H1 (cell line): ENCODE data around the gene DIP2C. TPM values are rescaled to one million over a fixed set of nuclear protein-coding genes. Genes with fewer than 3 reads are reported as not detected.
"Not testable (repeated sequence)": the region's sequence is repeated elsewhere in the genome, so short reads cannot be mapped to it uniquely, and the experiment has no call there.

Experiments
- CTCF ChIA-PET: fragments of 300-600 bp; sonication (Branson Sonifier 250); formaldehyde crosslinking; loops from one replicate; lab custom pipeline; 2021; ENCODE audit not compliant: partially characterized antibody; lab: Charles Lee
- POLR2A ChIA-PET: fragments of 300-600 bp; sonication (Branson Sonifier 250); formaldehyde crosslinking; loops from one replicate; lab custom pipeline; 2021; ENCODE audit warnings: inconsistent platforms; ENCODE audit not compliant: partially characterized antibody; lab: Charles Lee
- DNase-seq, 2 experiments: peaks; one replicate each; pipeline versions ENCODE4 v3.0.0 to v3.0.0-alpha.2; 2010 to 2022; ENCODE audit warnings: low spot score in 2 of 2, low read depth in 1 of 2, mixed read lengths in 1 of 2
- FAIRE-seq: peaks from 2 replicates; lab custom pipeline; 2011; peaks lifted over from hg19 to GRCh38; lab: Jason Lieb, UNC
- H2AFZ ChIP-seq: 2 replicates; pipeline ENCODE4 v1.8.1; 2012; ENCODE audit warnings: low read length, inconsistent platforms
- H2AK5ac ChIP-seq: 2 replicates; pipeline ENCODE4 v1.6.1; 2013; ENCODE audit warnings: low read depth, low read length
- H2BK120ac ChIP-seq: replicated peaks from 2 replicates; pipeline ENCODE3; 2013; ENCODE audit warnings: low read depth, low read length, inconsistent platforms
- H2BK12ac ChIP-seq: 2 replicates; pipeline ENCODE4 v1.6.1; 2013; ENCODE audit warnings: low read depth, low read length
- H2BK15ac ChIP-seq: 2 replicates; pipeline ENCODE4 v1.6.1; 2013; ENCODE audit warnings: low read length
- H2BK20ac ChIP-seq: 2 replicates; pipeline ENCODE4 v1.6.1; 2013; ENCODE audit warnings: low read length
- H2BK5ac ChIP-seq: 2 replicates; pipeline ENCODE4 v1.6.1; 2013; ENCODE audit warnings: low read depth, low read length
- H3K14ac ChIP-seq: 2 replicates; pipeline ENCODE4 v1.6.1; 2013; ENCODE audit warnings: inconsistent platforms; ENCODE audit not compliant: insufficient read length
- H3K18ac ChIP-seq: 2 replicates; pipeline ENCODE4 v1.6.1; 2013; ENCODE audit warnings: low read length; ENCODE audit errors: extremely low read depth
- H3K23ac ChIP-seq: 2 replicates; pipeline ENCODE4 v1.6.1; 2013; ENCODE audit warnings: inconsistent platforms; ENCODE audit not compliant: insufficient read length
- H3K23me2 ChIP-seq: 2 replicates; pipeline ENCODE4 v1.6.1; 2013; ENCODE audit warnings: low read depth, low read length
- H3K27ac ChIP-seq: 2 replicates; pipeline ENCODE4 v1.6.1; 2011; ENCODE audit warnings: low read depth, low read length, inconsistent platforms
- H3K27me3 ChIP-seq, 4 experiments: replicated peaks in 1 of 4; 1 replicate in 1 of 4; 2 replicates in 3 of 4; pipeline versions ENCODE4 v1.6.1 to v1.8.1; 2011 to 2013; ENCODE audit warnings: low read length in 3 of 4, mild to moderate bottlenecking in 3 of 4, inconsistent platforms in 2 of 4, mixed read lengths in 2 of 4, moderate library complexity in 1 of 4; ENCODE audit not compliant: control insufficient read depth in 3 of 4, insufficient read depth in 3 of 4; ENCODE audit errors: extremely low read depth in 1 of 4
- H3K36me3 ChIP-seq, 4 experiments: 2 replicates each; pipeline versions ENCODE4 v1.6.1 to v1.8.1; 2011 to 2013; ENCODE audit warnings: mild to moderate bottlenecking in 4 of 4, low read length in 3 of 4, moderate library complexity in 2 of 4, control low read depth in 1 of 4, inconsistent platforms in 1 of 4; ENCODE audit not compliant: insufficient read depth in 4 of 4, control insufficient read depth in 2 of 4
- H3K4ac ChIP-seq: replicated peaks from 2 replicates; pipeline ENCODE3; 2013; ENCODE audit warnings: low read length, low read depth, mixed read lengths, inconsistent platforms; ENCODE audit not compliant: insufficient read length
- H3K4me1 ChIP-seq, 4 experiments: replicated peaks in 1 of 4; 1 replicate in 1 of 4; 2 replicates in 3 of 4; pipeline versions ENCODE4 v1.6.1 to v1.8.1; 2011 to 2013; ENCODE audit warnings: low read length in 3 of 4, inconsistent platforms in 2 of 4, mixed read lengths in 1 of 4; ENCODE audit not compliant: insufficient read depth in 4 of 4, control insufficient read depth in 3 of 4
- H3K4me2 ChIP-seq, 2 experiments: 2 replicates each; pipeline versions ENCODE4 v1.6.1 to v1.8.1; 2011 to 2013; ENCODE audit warnings: low read depth in 2 of 2, low read length in 2 of 2, control low read depth in 1 of 2, inconsistent platforms in 1 of 2, mild to moderate bottlenecking in 1 of 2; ENCODE audit not compliant: insufficient read depth in 1 of 2
- H3K4me3 ChIP-seq, 4 experiments: fragments of 200-600, 300-600 bp in 1 of 4; sonication (generic), shearing (Covaris generic), sonication (Bioruptor Twin) in 1 of 4; 2 replicates each; pipeline versions ENCODE4 v1.5.1 to v1.8.1; 2011 to 2016; ENCODE audit warnings: low read length in 4 of 4, low read depth in 3 of 4, control low read depth in 2 of 4, inconsistent platforms in 2 of 4, mild to moderate bottlenecking in 2 of 4, mixed read lengths in 1 of 4, moderate library complexity in 1 of 4; ENCODE audit not compliant: insufficient read depth in 2 of 4; ENCODE audit errors: extremely low read depth in 1 of 4
- H3K56ac ChIP-seq: replicated peaks from 2 replicates; pipeline ENCODE3; 2013; ENCODE audit warnings: low read depth, mild to moderate bottlenecking, mixed read lengths, low read length, inconsistent platforms; ENCODE audit not compliant: insufficient read length
- H3K79me1 ChIP-seq: 2 replicates; pipeline ENCODE4 v1.6.1; 2013; ENCODE audit warnings: low read depth, low read length, control low read depth
- H3K79me2 ChIP-seq, 2 experiments: 2 replicates each; pipeline versions ENCODE4 v1.6.1 to v1.8.1; 2012 to 2013; ENCODE audit warnings: low read length in 2 of 2, mild to moderate bottlenecking in 2 of 2, inconsistent platforms in 1 of 2; ENCODE audit not compliant: insufficient read depth in 2 of 2, control insufficient read depth in 1 of 2
- H3K9ac ChIP-seq, 4 experiments: replicated peaks in 1 of 4; 1 replicate in 1 of 4; 2 replicates in 3 of 4; pipeline versions ENCODE4 v1.6.1 to v1.8.1; 2011 to 2013; ENCODE audit warnings: low read depth in 3 of 4, low read length in 3 of 4, control low read depth in 2 of 4, mild to moderate bottlenecking in 2 of 4, moderate library complexity in 2 of 4, inconsistent platforms in 1 of 4; ENCODE audit errors: extremely low read depth in 1 of 4
- H3K9me3 ChIP-seq, 2 experiments: 2 replicates each; pipeline versions ENCODE4 v1.6.1 to v1.8.1; 2012 to 2013; ENCODE audit warnings: mild to moderate bottlenecking in 2 of 2, moderate library complexity in 2 of 2, control low read depth in 1 of 2, inconsistent platforms in 1 of 2, low read depth in 1 of 2, low read length in 1 of 2, mixed read lengths in 1 of 2; ENCODE audit not compliant: insufficient read depth in 2 of 2
- H4K20me1 ChIP-seq, 2 experiments: replicated peaks in 1 of 2; 2 replicates each; pipeline versions ENCODE3 to v1.8.1; 2011 to 2013; ENCODE audit warnings: inconsistent platforms in 2 of 2, low read length in 2 of 2, mild to moderate bottlenecking in 1 of 2; ENCODE audit not compliant: insufficient read depth in 2 of 2, control insufficient read depth in 1 of 2
- H4K5ac ChIP-seq: 2 replicates; pipeline ENCODE4 v1.6.1; 2013; ENCODE audit warnings: low read length, low read depth, mixed read lengths, inconsistent platforms; ENCODE audit not compliant: insufficient read length
- H4K8ac ChIP-seq: 2 replicates; pipeline ENCODE4 v1.8.0; 2013; ENCODE audit warnings: mild to moderate bottlenecking, moderate library complexity, low read length, inconsistent platforms; ENCODE audit not compliant: insufficient read depth; ENCODE audit errors: extremely low read depth
- H4K91ac ChIP-seq: replicated peaks from 2 replicates; pipeline ENCODE3; 2013; ENCODE audit warnings: low read length, mixed read lengths, inconsistent platforms; ENCODE audit not compliant: insufficient read length
- EP300 ChIP-seq, 2 experiments: IDR thresholded peaks; 1 replicate in 1 of 2; 2 replicates in 1 of 2; pipeline ENCODE4 v1.6.1; 2011 to 2012; ENCODE audit warnings: low read depth in 2 of 2, low read length in 2 of 2, mild to moderate bottlenecking in 2 of 2, borderline replicate concordance in 1 of 2, inconsistent platforms in 1 of 2, moderate library complexity in 1 of 2
- NRF1 ChIP-seq: IDR thresholded peaks from 2 replicates; pipeline ENCODE4 v1.6.1; 2011; ENCODE audit warnings: mild to moderate bottlenecking, low read depth, low read length, improper control_type of control experiment
- PHF8 ChIP-seq: fragments of 200-600 bp; sonication (generic); conservative IDR thresholded peaks from 2 replicates; pipeline ENCODE4 v1.7.1; 2012; ENCODE audit warnings: low read depth, mild to moderate bottlenecking, inconsistent platforms, low read length, moderate library complexity
- WGBS, 2 experiments: shearing (Covaris generic) in 1 of 2; methylation state at CpG; one replicate each; pipeline versions ENCODE4 v1.1.6 to v1.1.7; 2013 to 2015; ENCODE audit warnings: low lambda C conversion rate in 2 of 2, mixed read lengths in 2 of 2, inconsistent platforms in 1 of 2, low coverage in 1 of 2, missing lambda C conversion rate in 1 of 2; ENCODE audit not compliant: insufficient replicate concordance in 2 of 2, insufficient coverage in 1 of 2, insufficient read length in 1 of 2; ENCODE audit errors: extremely low coverage in 1 of 2, missing lambda C conversion rate in 1 of 2; 5-methylcytosine and 5-hydroxymethylcytosine counted together
- polyA plus RNA-seq, 7 experiments: library from polyadenylated mRNA; depleted of rRNA in 3 of 7; stranded (reverse) in 5 of 7; unstranded in 2 of 7; fragments of >200 nt in 5 of 7; fragments of 200-250 nt in 2 of 7; gene quantifications; 1 replicate in 5 of 7; 2 replicates in 1 of 7; 4 replicates in 1 of 7; pipeline versions ENCODE4 v1.2.1 to v1.2.3, GENCODE V29; 2011 to 2013; ENCODE audit warnings: missing spikeins in 2 of 7, mixed read lengths in 2 of 7
- total RNA-seq: library from RNA; stranded (reverse); fragmentation: NEBNext Ultra II Directional; extraction: Animal tissue kit (Norgen Biotek cat#: 25700); gene quantifications from 2 replicates; pipeline ENCODE4 v1.2.1, GENCODE V29; 2021
- TF ChIP-seq, protein P1 (sequence below): IDR thresholded peaks from 2 replicates; pipeline ENCODE4 v1.6.1; 2012; ENCODE audit warnings: low read length, inconsistent platforms

Gene DIP2C
- total and polyA plus RNA-seq, 2 of the 8 experiments (the other 6 are each of a cell fraction or from before 2014, with no cell fraction given): 3.8 to 9.3 TPM

DNA sequence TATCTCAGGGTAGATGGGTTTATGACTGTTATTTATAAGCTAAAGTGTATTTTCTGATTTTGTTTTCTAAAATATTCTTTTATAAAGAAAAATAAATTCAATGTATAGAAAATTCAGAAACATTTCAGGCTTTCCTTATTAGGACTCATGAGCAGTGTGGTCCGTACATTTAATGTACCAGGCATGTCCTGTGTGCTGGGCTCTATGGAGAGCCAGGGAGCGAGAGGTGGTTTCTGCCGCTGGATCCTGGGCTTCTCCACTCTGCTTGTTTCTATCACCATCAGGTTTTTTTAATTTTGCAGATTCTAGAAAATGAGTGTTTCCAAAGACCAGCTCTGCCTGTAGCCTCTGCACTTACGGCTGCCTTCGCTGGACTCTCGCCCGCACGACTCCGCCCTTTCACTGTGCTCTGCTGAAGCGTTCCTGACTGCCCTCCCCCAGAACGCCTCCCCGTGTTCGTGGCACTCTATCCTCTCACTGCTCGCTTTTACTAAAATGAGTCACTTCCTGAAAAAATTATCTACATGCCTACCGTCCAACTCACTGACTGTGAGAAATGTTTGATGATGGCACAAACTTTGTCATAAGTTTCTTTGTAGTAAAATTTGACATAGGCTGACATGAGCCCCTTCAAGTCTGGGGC lies 365.7 kb downstream of the DIP2C start (continued):
- TF ChIP-seq EP300 (IDR thresholded peaks at IDR 0.05; ENCODE audit: borderline replicate concordance in 1 of 2, low read depth in 2 of 2, low read length in 2 of 2) (no peak), PHF8 (no peak), NRF1 (no peak)
- TF ChIP-seq, protein P1, sequence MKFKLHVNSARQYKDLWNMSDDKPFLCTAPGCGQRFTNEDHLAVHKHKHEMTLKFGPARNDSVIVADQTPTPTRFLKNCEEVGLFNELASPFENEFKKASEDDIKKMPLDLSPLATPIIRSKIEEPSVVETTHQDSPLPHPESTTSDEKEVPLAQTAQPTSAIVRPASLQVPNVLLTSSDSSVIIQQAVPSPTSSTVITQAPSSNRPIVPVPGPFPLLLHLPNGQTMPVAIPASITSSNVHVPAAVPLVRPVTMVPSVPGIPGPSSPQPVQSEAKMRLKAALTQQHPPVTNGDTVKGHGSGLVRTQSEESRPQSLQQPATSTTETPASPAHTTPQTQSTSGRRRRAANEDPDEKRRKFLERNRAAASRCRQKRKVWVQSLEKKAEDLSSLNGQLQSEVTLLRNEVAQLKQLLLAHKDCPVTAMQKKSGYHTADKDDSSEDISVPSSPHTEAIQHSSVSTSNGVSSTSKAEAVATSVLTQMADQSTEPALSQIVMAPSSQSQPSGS: no peak
- TF ChIP-seq, all 59 proteins: peak for 0

DNA sequence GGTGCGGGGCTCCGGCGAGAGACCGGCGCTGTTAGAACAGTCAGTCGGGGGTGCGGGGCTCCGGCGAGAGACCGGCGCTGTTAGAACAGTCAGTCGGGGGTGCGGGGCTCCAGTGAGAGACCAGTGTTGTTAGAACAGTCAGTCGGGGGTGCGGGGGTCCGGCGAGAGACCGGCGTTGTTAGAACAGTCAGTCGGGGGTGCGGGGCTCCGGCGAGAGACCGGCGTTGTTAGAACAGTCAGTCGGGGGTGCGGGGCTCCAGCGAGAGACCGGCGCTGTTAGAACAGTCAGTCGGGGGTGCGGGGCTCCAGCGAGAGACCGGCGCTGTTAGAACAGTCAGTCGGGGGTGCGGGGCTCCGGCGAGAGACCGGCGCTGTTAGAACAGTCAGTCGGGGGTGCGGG lies 366.4 kb downstream of the DIP2C start:
- H4K5ac ChIP-seq, H3K36me3 ChIP-seq, H2BK12ac ChIP-seq, H2BK120ac ChIP-seq, H3K23me2 ChIP-seq, H3K23ac ChIP-seq, H2BK5ac ChIP-seq, H2AFZ ChIP-seq, H4K8ac ChIP-seq, H3K79me1 ChIP-seq, H4K20me1 ChIP-seq, CTCF ChIA-PET, H2BK20ac ChIP-seq, H3K4me3 ChIP-seq, H2BK15ac ChIP-seq, H3K27me3 ChIP-seq, H3K27ac ChIP-seq, H3K9me3 ChIP-seq, DNase-seq, POLR2A ChIA-PET, H3K9ac ChIP-seq, H3K14ac ChIP-seq, H4K91ac ChIP-seq, H3K56ac ChIP-seq, H3K79me2 ChIP-seq, H3K4me1 ChIP-seq, H3K4me2 ChIP-seq, H2AK5ac ChIP-seq, H3K18ac ChIP-seq, FAIRE-seq, H3K4ac ChIP-seq: not testable (repeated sequence)
- WGBS, 2 experiments: 95% methylated on average over 13 of the region's 43 CpGs; no CpG with 5 or more reads in 1 of the 2 experiments
